BJ (cell line): ENCODE measurements around the gene SEC14L5. TPM values are rescaled to one million over a fixed set of nuclear protein-coding genes. Genes with fewer than 3 reads are reported as not detected.

Source experiments
- CTCF ChIA-PET: fragments of 350-600 bp; formaldehyde crosslinking; extraction: SDS; loops from one replicate; lab custom pipeline; 2021; ENCODE audit warnings: antibody characterized with exemption, inconsistent platforms; lab: Yijun Ruan, JAX
- POLR2A ChIA-PET: fragments of 300-600 bp; sonication (Branson Sonifier 250); formaldehyde crosslinking; extraction: SDS; loops from one replicate; lab custom pipeline; 2021; ENCODE audit warnings: antibody characterized with exemption; lab: Charles Lee
- DNase-seq: peaks from one replicate; pipeline ENCODE4 v3.0.0-alpha.2; 2011; ENCODE audit warnings: low read depth
- H3K27me3 ChIP-seq: 2 replicates; pipeline ENCODE4 v1.6.0; 2011; ENCODE audit warnings: low read length; ENCODE audit not compliant: control insufficient read depth, insufficient read depth
- H3K36me3 ChIP-seq: 2 replicates; pipeline ENCODE4 v1.5.1; 2011; ENCODE audit warnings: low read length; ENCODE audit not compliant: control insufficient read depth, insufficient read depth
- H3K4me3 ChIP-seq: 2 replicates; pipeline ENCODE4 v1.5.1; 2011; ENCODE audit warnings: low read depth, mild to moderate bottlenecking, control low read depth, low read length
- CTCF ChIP-seq: IDR thresholded peaks from 2 replicates; pipeline ENCODE4 v1.5.1; 2011; ENCODE audit warnings: low read depth, mild to moderate bottlenecking, control low read depth, inconsistent platforms, low read length, moderate library complexity; ENCODE audit not compliant: insufficient read depth
- polyA plus RNA-seq: library from polyadenylated mRNA; depleted of rRNA; stranded (reverse); fragments of >200 nt; gene quantifications from 2 replicates; pipeline ENCODE4 v1.2.3, GENCODE V29; 2011

SEC14L5 gene
- polyA plus RNA-seq, 1 experiment: not detected

GRCh38 chr16:4913130-4913773 lies 44.9 kb upstream of the SEC14L5 start:
- ChIA-PET CTCF (interaction anchor here (1.3 kb wide), 1 partner anchor 42 kb away, joined by 3 read pairs; no protein-coding TSS in a partner anchor), POLR2A (no interaction called here)
- no peak overlapping the region for H3K4me3 ChIP-seq
- no peaks in the 10 kb centered on the region for H3K27me3 ChIP-seq
- TF ChIP-seq CTCF: no peak
- no peaks in the 10 kb centered on the region for H3K36me3 ChIP-seq
- DNase-seq: no peak

GRCh38 chr16:4913774-4914525 lies 44.2 kb upstream of the SEC14L5 start:
- no peak for DNase-seq
- no peaks in the 10 kb centered on the region for H3K27me3 ChIP-seq
- no peak for TF ChIP-seq CTCF
- POLR2A ChIA-PET: no interaction called here
- H3K4me3 ChIP-seq: no peak overlapping the region
- CTCF ChIA-PET: interaction anchor here (1.3 kb wide), 1 partner anchor 42 kb away, joined by 3 read pairs; no protein-coding TSS in a partner anchor
- H3K36me3 ChIP-seq: no peaks in the 10 kb centered on the region

GRCh38 chr16:4914528-4915225 lies 43.5 kb upstream of the SEC14L5 start:
- Histone ChIP-seq H3K4me3 (no peak overlapping the region), H3K27me3 (no peaks in the 10 kb centered on the region), H3K36me3 (no peaks in the 10 kb centered on the region)
- ChIA-PET POLR2A (no interaction called here), CTCF (no interaction called here)
- DNase-seq: no peak
- no peak for TF ChIP-seq CTCF

DNA sequence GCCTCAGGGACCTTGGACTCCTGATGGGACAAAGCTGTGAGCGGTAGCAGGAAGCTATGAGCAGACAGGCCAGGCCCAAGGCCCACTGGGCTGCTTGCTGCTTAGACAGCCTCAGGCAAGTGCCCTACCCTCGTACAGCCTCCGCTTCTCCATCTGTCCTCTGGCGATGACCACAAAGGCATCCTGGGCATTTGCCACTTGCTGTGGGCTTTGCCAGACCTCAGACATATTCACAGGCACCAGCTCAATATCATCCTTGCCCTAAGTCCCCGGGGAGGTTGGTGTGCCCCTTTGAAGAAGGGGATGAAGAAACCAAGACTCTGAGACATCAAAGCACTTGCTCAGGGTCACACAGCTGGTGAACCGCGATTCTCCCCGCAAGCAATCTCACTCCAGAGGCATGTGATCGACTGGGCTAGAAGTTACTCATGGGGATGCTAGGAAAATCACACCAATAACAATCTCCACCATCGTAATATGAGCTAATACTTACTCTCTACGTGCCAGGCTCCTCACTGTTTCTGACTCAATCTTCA lies 42.8 kb upstream of the SEC14L5 start:
- Histone ChIP-seq H3K27me3 (no peaks in the 10 kb centered on the region), H3K36me3 (no peaks in the 10 kb centered on the region), H3K4me3 (no peak overlapping the region)
- DNase-seq: no peak
- no peak for TF ChIP-seq CTCF
- CTCF ChIA-PET: no interaction called here
- POLR2A ChIA-PET: no interaction called here

GRCh38 chr16:4917117-4917516 lies 41.0 kb upstream of the SEC14L5 start:
- ChIA-PET POLR2A (no interaction called here), CTCF (no interaction called here)
- Histone ChIP-seq H3K36me3 (no peaks in the 10 kb centered on the region), H3K4me3 (no peak overlapping the region), H3K27me3 (no peaks in the 10 kb centered on the region)
- no peak for TF ChIP-seq CTCF
- DNase-seq: peak; percentile 11
